B cell (primary cell): Measurements from ENCODE around the gene FMO4.

Experiments
- EZH2 ChIP-seq: IDR thresholded peaks from 2 replicates; pipeline ENCODE4 v1.6.1; 2012; ENCODE audit warnings: borderline replicate concordance, low read depth, mild to moderate bottlenecking, moderate library complexity, low read length; ENCODE audit not compliant: insufficient read depth, poor library complexity, severe bottlenecking
- TF ChIP-seq, protein P1 (sequence below): fragments of 200-600 bp; IDR thresholded peaks from one replicate; pipeline ENCODE4 v1.8.0; 2022; ENCODE audit warnings: antibody characterized with exemption, mild to moderate bottlenecking

DNA sequence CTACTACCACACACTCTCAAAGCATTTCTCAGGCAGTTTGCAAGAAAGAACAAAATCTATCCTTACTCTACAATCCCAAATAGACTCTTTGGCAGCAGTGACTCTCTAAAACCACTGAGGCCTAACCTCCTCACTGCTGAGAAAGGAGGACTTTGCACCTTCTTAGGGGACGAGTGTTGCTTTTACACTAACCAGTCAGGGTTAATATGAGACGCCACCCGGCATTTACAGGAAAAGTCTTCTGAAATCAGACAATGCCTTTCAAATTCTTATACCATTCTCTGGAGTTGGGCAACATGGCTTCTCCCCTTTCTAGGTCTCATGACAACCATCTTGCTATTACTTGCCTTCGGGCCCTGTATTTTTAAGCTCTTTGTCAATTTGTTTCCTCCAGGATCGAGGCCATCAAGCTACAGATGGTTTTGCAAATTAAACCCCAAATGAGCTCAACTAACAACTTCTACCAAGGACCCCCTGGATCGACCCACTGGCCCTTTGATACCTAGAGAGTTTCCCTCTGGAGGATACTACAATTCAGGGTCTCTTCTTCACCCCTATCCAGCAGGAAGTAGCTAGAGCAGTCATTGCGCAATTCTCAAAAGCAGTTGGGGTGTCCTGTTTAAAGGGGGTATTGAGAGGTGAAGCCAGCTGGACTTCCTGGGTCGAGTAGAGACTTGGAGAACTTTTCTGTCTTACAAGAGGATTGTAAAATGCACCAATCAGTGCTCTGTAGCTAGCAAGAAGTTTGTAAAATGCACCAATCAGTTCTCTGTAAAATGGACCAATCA is 2.0 kb upstream of the FMO4 start:
- TF ChIP-seq, protein P1, sequence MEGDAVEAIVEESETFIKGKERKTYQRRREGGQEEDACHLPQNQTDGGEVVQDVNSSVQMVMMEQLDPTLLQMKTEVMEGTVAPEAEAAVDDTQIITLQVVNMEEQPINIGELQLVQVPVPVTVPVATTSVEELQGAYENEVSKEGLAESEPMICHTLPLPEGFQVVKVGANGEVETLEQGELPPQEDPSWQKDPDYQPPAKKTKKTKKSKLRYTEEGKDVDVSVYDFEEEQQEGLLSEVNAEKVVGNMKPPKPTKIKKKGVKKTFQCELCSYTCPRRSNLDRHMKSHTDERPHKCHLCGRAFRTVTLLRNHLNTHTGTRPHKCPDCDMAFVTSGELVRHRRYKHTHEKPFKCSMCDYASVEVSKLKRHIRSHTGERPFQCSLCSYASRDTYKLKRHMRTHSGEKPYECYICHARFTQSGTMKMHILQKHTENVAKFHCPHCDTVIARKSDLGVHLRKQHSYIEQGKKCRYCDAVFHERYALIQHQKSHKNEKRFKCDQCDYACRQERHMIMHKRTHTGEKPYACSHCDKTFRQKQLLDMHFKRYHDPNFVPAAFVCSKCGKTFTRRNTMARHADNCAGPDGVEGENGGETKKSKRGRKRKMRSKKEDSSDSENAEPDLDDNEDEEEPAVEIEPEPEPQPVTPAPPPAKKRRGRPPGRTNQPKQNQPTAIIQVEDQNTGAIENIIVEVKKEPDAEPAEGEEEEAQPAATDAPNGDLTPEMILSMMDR: no peak
- no peak for TF ChIP-seq EZH2
